Panc1 (cell line): ENCODE results near the gene TMEM151A.

Source experiments
- CTCF ChIP-seq: fragments of 450-650 bp; IDR thresholded peaks from 2 replicates; pipeline ENCODE4 v1.5.1; 2017; ENCODE audit warnings: mild to moderate bottlenecking
- POLR2AphosphoS5 ChIP-seq: IDR thresholded peaks from 2 replicates; pipeline ENCODE4 v1.6.1; 2012; ENCODE audit warnings: mild to moderate bottlenecking, low read depth, low read length, moderate library complexity

- TF ChIP-seq POLR2AphosphoS5 (peak; percentile 21; the same call in 1 of the 2 replicates), CTCF (no peak)
These were observed 3.6 kb upstream of the TMEM151A start for GRCh38 chr11:66287889-66288670.
